ENCODE results near the gene ESPN. TPM values are rescaled to one million over a fixed set of nuclear protein-coding genes. Genes with fewer than 3 reads are reported as not detected.

The ESPN gene
- total RNA-seq, 2 donors from 2014 or later, result 4.1 to 10.5 TPM

GRCh38 chr1:6467744-6468688, 43.4 kb downstream of the ESPN start:
- Histone ChIP-seq H3K27me3 (ENCODE audit: control insufficient read depth, insufficient read depth, low read length, poor library complexity, severe bottlenecking) (no peaks in the 10 kb centered on the region), H3K9ac (ENCODE audit: extremely low read depth, low read length, poor library complexity, severe bottlenecking) (no peak overlapping the region), H3K27ac (ENCODE audit: low read depth, low read length) (no peak overlapping the region), H3K4me3 (ENCODE audit: low read length) (no peak overlapping the region), H3K36me3 (ENCODE audit: control insufficient read depth, insufficient read depth, low read length) (peaks cover 23% of the 10 kb centered on the region), H3K9me3 (ENCODE audit: control insufficient read depth, low read length) (no peaks in the 10 kb centered on the region), H3K4me1 (ENCODE audit: control insufficient read depth, insufficient read depth, low read length) (no peaks in the 10 kb centered on the region)
- H3K27me3 Mint-ChIP-seq (ENCODE audit: insufficient read depth), result peaks cover 17% of the 10 kb centered on the region
- H3K36me3 Mint-ChIP-seq (ENCODE audit: low read depth), result peaks cover 47% of the 10 kb centered on the region
- H3K4me3 Mint-ChIP-seq, result no peak overlapping the region
- H3K27ac Mint-ChIP-seq, result no peak overlapping the region
- WGBS, 2 experiments (ENCODE audit: insufficient coverage in 1 of 2, insufficient read length in 1 of 2), result 94 to 96% methylated on average over 24 to 30 of the region's 30 CpGs
- no peak for TF ChIP-seq CTCF (conservative IDR thresholded peaks at IDR 0.05)
- no peaks in the 10 kb centered on the region for H3K9me3 Mint-ChIP-seq
- peaks cover 2% of the 10 kb centered on the region for H3K4me1 Mint-ChIP-seq
- no peak for DNase-seq

GRCh38 chr1:6468729-6469461, 44.3 kb downstream of the ESPN start:
- WGBS, 2 experiments (ENCODE audit: insufficient coverage in 1 of 2, insufficient read length in 1 of 2), result 92 to 98% methylated on average over 10 to 13 of the region's 13 CpGs
- Histone ChIP-seq H3K27ac (ENCODE audit: low read depth, low read length) (no peak overlapping the region), H3K4me1 (ENCODE audit: control insufficient read depth, insufficient read depth, low read length) (no peaks in the 10 kb centered on the region), H3K36me3 (ENCODE audit: control insufficient read depth, insufficient read depth, low read length) (peaks cover 27% of the 10 kb centered on the region), H3K9ac (ENCODE audit: extremely low read depth, low read length, poor library complexity, severe bottlenecking) (no peak overlapping the region), H3K4me3 (ENCODE audit: low read length) (no peak overlapping the region), H3K9me3 (ENCODE audit: control insufficient read depth, low read length) (no peaks in the 10 kb centered on the region), H3K27me3 (ENCODE audit: control insufficient read depth, insufficient read depth, low read length, poor library complexity, severe bottlenecking) (no peaks in the 10 kb centered on the region)
- H3K27me3 Mint-ChIP-seq (ENCODE audit: insufficient read depth), result peaks cover 14% of the 10 kb centered on the region
- no peak overlapping the region for H3K4me3 Mint-ChIP-seq
- DNase-seq, result no peak
- peaks cover 47% of the 10 kb centered on the region for H3K36me3 Mint-ChIP-seq (ENCODE audit: low read depth)
- H3K27ac Mint-ChIP-seq, result no peak overlapping the region
- H3K9me3 Mint-ChIP-seq, result no peaks in the 10 kb centered on the region
- peaks cover 2% of the 10 kb centered on the region for H3K4me1 Mint-ChIP-seq
- TF ChIP-seq CTCF (conservative IDR thresholded peaks at IDR 0.05), result no peak

GRCh38 chr1:6470132-6471085, 45.8 kb downstream of the ESPN start:
- H3K9ac ChIP-seq (ENCODE audit: extremely low read depth, low read length, poor library complexity, severe bottlenecking), result no peak overlapping the region
- peaks cover 49% of the 10 kb centered on the region for H3K36me3 Mint-ChIP-seq (ENCODE audit: low read depth)
- DNase-seq, result no peak

More at GRCh38 chr1:6470132-6471085, 45.8 kb downstream of the ESPN start:
- Mint-ChIP-seq H3K27me3 (ENCODE audit: insufficient read depth) (peaks cover 10% of the 10 kb centered on the region), H3K4me3 (peak overlapping the region; percentile 38), H3K4me1 (no peaks in the 10 kb centered on the region), H3K9me3 (no peaks in the 10 kb centered on the region), H3K27ac (no peak overlapping the region)
- WGBS, 2 experiments (ENCODE audit: insufficient coverage in 1 of 2, insufficient read length in 1 of 2), result 93 to 94% methylated on average over 46 to 67 of the region's 67 CpGs
- no peak for TF ChIP-seq CTCF (conservative IDR thresholded peaks at IDR 0.05)
- H3K36me3 ChIP-seq (ENCODE audit: control insufficient read depth, insufficient read depth, low read length), result peaks cover 27% of the 10 kb centered on the region
- no peaks in the 10 kb centered on the region for H3K27me3 ChIP-seq (ENCODE audit: control insufficient read depth, insufficient read depth, low read length, poor library complexity, severe bottlenecking)
- no peak overlapping the region for H3K4me3 ChIP-seq (ENCODE audit: low read length)
- H3K4me1 ChIP-seq (ENCODE audit: control insufficient read depth, insufficient read depth, low read length), result no peaks in the 10 kb centered on the region
- H3K9me3 ChIP-seq (ENCODE audit: control insufficient read depth, low read length), result no peaks in the 10 kb centered on the region
- no peak overlapping the region for H3K27ac ChIP-seq (ENCODE audit: low read depth, low read length)
